ENCODE results near the gene POLR1A.

DNA sequence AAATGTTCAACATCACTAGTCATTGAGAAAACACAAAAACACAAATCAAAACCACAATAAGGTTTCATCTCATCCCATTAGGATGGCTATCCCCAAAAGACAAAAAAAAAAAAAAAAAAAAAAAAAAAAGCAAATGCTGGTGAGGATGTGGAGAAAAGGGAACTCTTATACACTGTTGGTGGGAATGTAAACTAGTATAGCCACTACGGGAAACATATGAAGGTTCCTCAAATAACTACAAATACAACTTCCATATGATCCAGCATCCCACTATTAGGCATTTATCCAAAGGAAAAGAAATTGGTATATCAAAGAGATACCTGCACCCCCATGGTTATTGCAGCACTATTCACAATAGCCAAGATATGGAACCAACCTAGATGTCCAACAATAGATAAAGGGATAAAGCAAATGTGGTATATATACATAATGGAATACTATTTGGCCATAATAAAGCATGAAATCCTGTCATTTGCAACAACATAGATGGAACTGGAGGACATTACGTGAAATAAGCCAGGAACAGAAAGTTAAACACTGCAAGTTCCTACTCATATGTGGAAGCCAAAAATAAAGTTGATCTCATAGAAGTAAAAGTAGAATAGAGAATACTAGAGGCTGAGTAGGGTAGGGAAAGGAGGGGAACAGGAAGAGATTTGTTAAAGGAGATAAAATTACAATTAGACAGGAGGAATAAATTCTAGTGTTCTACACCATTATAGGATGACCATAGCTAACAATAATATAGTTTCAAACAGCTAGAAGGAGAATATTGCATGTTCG, 8.4 kb downstream of the POLR1A start:
- no peak for TF ChIP-seq POLR2A (IDR thresholded peaks at IDR 0.05; ENCODE audit: low read depth, low read length)
- TF ChIP-seq, protein P1, sequence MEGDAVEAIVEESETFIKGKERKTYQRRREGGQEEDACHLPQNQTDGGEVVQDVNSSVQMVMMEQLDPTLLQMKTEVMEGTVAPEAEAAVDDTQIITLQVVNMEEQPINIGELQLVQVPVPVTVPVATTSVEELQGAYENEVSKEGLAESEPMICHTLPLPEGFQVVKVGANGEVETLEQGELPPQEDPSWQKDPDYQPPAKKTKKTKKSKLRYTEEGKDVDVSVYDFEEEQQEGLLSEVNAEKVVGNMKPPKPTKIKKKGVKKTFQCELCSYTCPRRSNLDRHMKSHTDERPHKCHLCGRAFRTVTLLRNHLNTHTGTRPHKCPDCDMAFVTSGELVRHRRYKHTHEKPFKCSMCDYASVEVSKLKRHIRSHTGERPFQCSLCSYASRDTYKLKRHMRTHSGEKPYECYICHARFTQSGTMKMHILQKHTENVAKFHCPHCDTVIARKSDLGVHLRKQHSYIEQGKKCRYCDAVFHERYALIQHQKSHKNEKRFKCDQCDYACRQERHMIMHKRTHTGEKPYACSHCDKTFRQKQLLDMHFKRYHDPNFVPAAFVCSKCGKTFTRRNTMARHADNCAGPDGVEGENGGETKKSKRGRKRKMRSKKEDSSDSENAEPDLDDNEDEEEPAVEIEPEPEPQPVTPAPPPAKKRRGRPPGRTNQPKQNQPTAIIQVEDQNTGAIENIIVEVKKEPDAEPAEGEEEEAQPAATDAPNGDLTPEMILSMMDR (IDR thresholded peaks at IDR 0.05; ENCODE audit: extremely low read depth in 1 of 2, insufficient read depth in 1 of 2, low read depth in 1 of 2, low read length in 2 of 2): no peak
- no peak for TF ChIP-seq EZH2 (IDR thresholded peaks at IDR 0.05; ENCODE audit: borderline replicate concordance, low read depth, low read length, severe bottlenecking)

All from endothelial cell of umbilical vein (primary cell).